ENCODE results near the gene HTR1D. TPM values are rescaled to one million over a fixed set of nuclear protein-coding genes. Genes with fewer than 3 reads are reported as not detected.

HTR1D gene
- polyA plus RNA-seq, 2 of the 4 experiments (the other 2 are of a cell fraction) = 8.5 to 11.4 TPM

DNA sequence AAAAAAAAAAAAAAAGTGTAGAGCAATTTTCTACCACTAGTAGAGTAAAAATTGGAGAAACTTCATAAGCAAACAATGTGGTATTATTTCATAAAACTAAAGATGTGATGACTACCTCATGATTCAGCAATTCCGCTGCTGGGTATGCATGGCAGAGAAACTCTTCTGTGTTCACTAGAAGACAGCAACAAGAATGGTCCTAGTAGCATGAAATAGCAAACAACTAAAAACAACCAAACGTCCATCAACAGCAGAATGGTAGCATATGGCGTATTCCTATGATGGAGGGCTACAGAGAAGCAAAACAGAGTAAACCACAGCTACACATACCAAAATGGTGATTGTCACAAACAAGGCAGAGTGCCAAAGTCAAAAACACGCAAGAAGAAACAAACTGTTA, 18.9 kb downstream of the HTR1D start (continued):
- TF ChIP-seq, protein P1, sequence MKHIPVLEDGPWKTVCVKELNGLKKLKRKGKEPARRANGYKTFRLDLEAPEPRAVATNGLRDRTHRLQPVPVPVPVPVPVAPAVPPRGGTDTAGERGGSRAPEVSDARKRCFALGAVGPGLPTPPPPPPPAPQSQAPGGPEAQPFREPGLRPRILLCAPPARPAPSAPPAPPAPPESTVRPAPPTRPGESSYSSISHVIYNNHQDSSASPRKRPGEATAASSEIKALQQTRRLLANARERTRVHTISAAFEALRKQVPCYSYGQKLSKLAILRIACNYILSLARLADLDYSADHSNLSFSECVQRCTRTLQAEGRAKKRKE (CRISPR knock-in tag; IDR thresholded peaks at IDR 0.05; ENCODE audit: low read depth) = no peak; the same call in 1 of the 2 replicates
- no peak for TF ChIP-seq TP53 (CRISPR knock-in tag; IDR thresholded peaks at IDR 0.05)
- no peak for TF ChIP-seq RCOR1 (IDR thresholded peaks at IDR 0.05; ENCODE audit: low read depth, low read length)
- TF ChIP-seq MYC (IDR thresholded peaks at IDR 0.05; ENCODE audit: borderline replicate concordance, low read length) = no peak; the same call in 1 of the 2 replicates
- no peak for TF ChIP-seq HOXB5 (CRISPR knock-in tag; IDR thresholded peaks at IDR 0.05)
- TF ChIP-seq MAZ (IDR thresholded peaks at IDR 0.05; ENCODE audit: borderline replicate concordance, low read depth, low read length) = no peak
- TF ChIP-seq, protein P2, sequence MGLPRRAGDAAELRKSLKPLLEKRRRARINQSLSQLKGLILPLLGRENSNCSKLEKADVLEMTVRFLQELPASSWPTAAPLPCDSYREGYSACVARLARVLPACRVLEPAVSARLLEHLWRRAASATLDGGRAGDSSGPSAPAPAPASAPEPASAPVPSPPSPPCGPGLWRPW (IDR thresholded peaks at IDR 0.05) = no peak
- no peak for TF ChIP-seq NPAS2 (CRISPR knock-in tag; IDR thresholded peaks at IDR 0.05; ENCODE audit: borderline replicate concordance)
- TF ChIP-seq CEBPB (IDR thresholded peaks at IDR 0.05) = peak in 1 of 2 experiments; percentile 40; a peak in 1 of 4 replicates
- TF ChIP-seq, protein P3, sequence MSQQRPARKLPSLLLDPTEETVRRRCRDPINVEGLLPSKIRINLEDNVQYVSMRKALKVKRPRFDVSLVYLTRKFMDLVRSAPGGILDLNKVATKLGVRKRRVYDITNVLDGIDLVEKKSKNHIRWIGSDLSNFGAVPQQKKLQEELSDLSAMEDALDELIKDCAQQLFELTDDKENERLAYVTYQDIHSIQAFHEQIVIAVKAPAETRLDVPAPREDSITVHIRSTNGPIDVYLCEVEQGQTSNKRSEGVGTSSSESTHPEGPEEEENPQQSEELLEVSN (IDR thresholded peaks at IDR 0.05; ENCODE audit: borderline replicate concordance, low read depth) = no peak
- TF ChIP-seq FOSB (CRISPR knock-in tag; IDR thresholded peaks at IDR 0.05) = no peak
- TF ChIP-seq ZSCAN20 (CRISPR knock-in tag; IDR thresholded peaks at IDR 0.05) = peak; percentile 71
- peak; percentile 85 for TF ChIP-seq NFE2L2 (conservative IDR thresholded peaks at IDR 0.05; ENCODE audit: low read length)
- peak; percentile 43; the same call in 1 of the 2 replicates for TF ChIP-seq GATA3 (IDR thresholded peaks at IDR 0.05; ENCODE audit: borderline replicate concordance)
- no peak for TF ChIP-seq HEYL (CRISPR knock-in tag; IDR thresholded peaks at IDR 0.05)
- no peak for TF ChIP-seq ZFP36 (IDR thresholded peaks at IDR 0.05; ENCODE audit: borderline replicate concordance, partially characterized antibody)
- TF ChIP-seq CHD4 (IDR thresholded peaks at IDR 0.05; ENCODE audit: borderline replicate concordance) = no peak
- TF ChIP-seq MAFK (IDR thresholded peaks at IDR 0.05; ENCODE audit: partially characterized antibody) = peak; percentile 97
- TF ChIP-seq ZC3H11A (IDR thresholded peaks at IDR 0.05) = no peak
- TF ChIP-seq EHF (CRISPR knock-in tag; IDR thresholded peaks at IDR 0.05) = peak; percentile 68; the same call in 1 of the 2 replicates
- 0 out of 5 replicates have a peak, but pooled peaks of 1 of the 2 experiments have one; percentile 12 for TF ChIP-seq JUN (IDR thresholded peaks at IDR 0.05)
- TF ChIP-seq POLR2AphosphoS2 (conservative IDR thresholded peaks at IDR 0.05; ENCODE audit: low read length) = no peak
- no peak for TF ChIP-seq RFX5 (IDR thresholded peaks at IDR 0.05)
- TF ChIP-seq, protein P4, sequence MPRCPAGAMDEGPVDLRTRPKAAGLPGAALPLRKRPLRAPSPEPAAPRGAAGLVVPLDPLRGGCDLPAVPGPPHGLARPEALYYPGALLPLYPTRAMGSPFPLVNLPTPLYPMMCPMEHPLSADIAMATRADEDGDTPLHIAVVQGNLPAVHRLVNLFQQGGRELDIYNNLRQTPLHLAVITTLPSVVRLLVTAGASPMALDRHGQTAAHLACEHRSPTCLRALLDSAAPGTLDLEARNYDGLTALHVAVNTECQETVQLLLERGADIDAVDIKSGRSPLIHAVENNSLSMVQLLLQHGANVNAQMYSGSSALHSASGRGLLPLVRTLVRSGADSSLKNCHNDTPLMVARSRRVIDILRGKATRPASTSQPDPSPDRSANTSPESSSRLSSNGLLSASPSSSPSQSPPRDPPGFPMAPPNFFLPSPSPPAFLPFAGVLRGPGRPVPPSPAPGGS (IDR thresholded peaks at IDR 0.05) = no peak
- no peak; the same call in 1 of the 2 replicates for TF ChIP-seq FOXS1 (CRISPR knock-in tag; IDR thresholded peaks at IDR 0.05)

DNA sequence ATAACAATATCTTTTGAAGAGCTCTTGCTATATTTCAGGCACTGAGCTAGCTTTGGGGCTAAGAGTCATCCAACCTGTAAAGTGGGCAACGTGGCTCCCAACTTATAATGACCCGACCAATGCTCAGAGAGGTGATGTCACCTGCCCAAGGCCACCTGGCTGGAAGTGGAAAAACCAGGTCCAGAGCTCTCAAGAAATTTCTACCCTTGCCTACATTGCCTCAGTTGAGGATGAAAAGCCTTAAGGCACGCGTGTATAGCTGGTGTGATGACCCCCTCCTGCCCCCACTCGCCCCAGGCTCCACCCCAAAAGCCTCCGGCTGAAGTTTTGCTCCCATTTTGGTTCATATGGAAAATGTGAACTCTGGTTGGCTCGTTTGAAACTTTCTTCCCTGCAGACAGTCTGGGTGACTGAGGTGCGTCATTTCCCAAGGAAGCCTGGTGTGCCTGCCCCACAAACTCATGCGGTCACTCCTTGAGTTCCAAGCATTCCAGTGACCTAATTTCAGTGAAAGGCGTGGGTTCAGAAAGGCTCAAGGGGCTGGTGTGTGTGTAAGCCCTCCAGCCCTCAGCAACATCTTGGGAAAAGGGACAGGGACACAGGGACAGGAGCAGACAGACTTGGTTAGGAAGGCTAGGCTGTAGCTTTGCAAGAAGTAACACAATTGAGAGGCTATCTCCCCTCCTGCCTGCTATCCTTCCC, 20.5 kb downstream of the HTR1D start:
- FAIRE-seq (no peak), DNase-seq (ENCODE audit: low read depth in 1 of 2, low spot score in 1 of 2) (peak; percentile 80 to 96), ATAC-seq (peak; percentile 77 to 84)
- POLR2A ChIA-PET = interaction anchor here (1.0 kb wide), 1 partner anchor 14 kb away, joined by 3 read pairs; no protein-coding TSS in a partner anchor
- Histone ChIP-seq H3K9me3 (no peaks in the 10 kb centered on the region), H3K4me1 (peaks cover 65% of the 10 kb centered on the region), H3K4me3 (no peak overlapping the region), H3K4me2 (peak overlapping the region; percentile 74), H3K27ac (peak overlapping the region; percentile 97 to 98)
- WGBS (ENCODE audit: missing lambda C conversion rate) = 1% methylated on average over 10 of the region's 10 CpGs
- CTCF ChIA-PET = interaction anchor here (0.6 to 6.5 kb wide), 10 partner anchors 9 to 166 kb away, joined by 3 to 46 read pairs (median 4); partner anchors contain the start of gene HTR1D
- no peak for TF ChIP-seq SREBF2 (IDR thresholded peaks at IDR 0.05)
- peak in 1 of 2 experiments; percentile 65; a peak in 1 of 4 replicates for TF ChIP-seq CEBPB (IDR thresholded peaks at IDR 0.05)
- TF ChIP-seq, protein P3 (IDR thresholded peaks at IDR 0.05; ENCODE audit: borderline replicate concordance, low read depth) = 0 out of 2 replicates have a peak, but pooled peaks have one; percentile 31
- TF ChIP-seq FOSB (CRISPR knock-in tag; IDR thresholded peaks at IDR 0.05) = peak; percentile 60; the same call in 1 of the 2 replicates
- peak; percentile 84; the same call in 1 of the 2 replicates for TF ChIP-seq HOXB13 (CRISPR knock-in tag; IDR thresholded peaks at IDR 0.05; ENCODE audit: low read depth)
- no peak for TF ChIP-seq CBX2 (IDR thresholded peaks at IDR 0.05; ENCODE audit: borderline replicate concordance, low read depth)
- peak; percentile 68 for TF ChIP-seq RARB (CRISPR knock-in tag; IDR thresholded peaks at IDR 0.05)
- peak; percentile 73; the same call in 1 of the 2 replicates for TF ChIP-seq EHF (CRISPR knock-in tag; IDR thresholded peaks at IDR 0.05)
- no peak for TF ChIP-seq KDM5A (IDR thresholded peaks at IDR 0.05)
- peak; percentile 57; the same call in 1 of the 2 replicates for TF ChIP-seq JUNB (IDR thresholded peaks at IDR 0.05)
- TF ChIP-seq ZC3H11A (IDR thresholded peaks at IDR 0.05) = no peak
- TF ChIP-seq ZNF302 (CRISPR knock-in tag; IDR thresholded peaks at IDR 0.05) = peak; percentile 87
- TF ChIP-seq TP53 (CRISPR knock-in tag; IDR thresholded peaks at IDR 0.05) = no peak; the same call in 1 of the 2 replicates
- peak; percentile 39 to 62; a peak in 3 of 5 replicates for TF ChIP-seq JUN (IDR thresholded peaks at IDR 0.05)
- no peak for TF ChIP-seq BHLHE40 (IDR thresholded peaks at IDR 0.05; ENCODE audit: low read depth, low read length)
- TF ChIP-seq RAD21 (conservative IDR thresholded peaks at IDR 0.05 in 1 of 2, IDR thresholded peaks at IDR 0.05 in 1 of 2) = 0 out of 5 replicates have a peak, but pooled peaks of 1 of the 2 experiments have one; percentile 10
- peak; percentile 69 for TF ChIP-seq HOXA7 (CRISPR knock-in tag; IDR thresholded peaks at IDR 0.05)
- TF ChIP-seq CHD2 (IDR thresholded peaks at IDR 0.05; ENCODE audit: low read length, partially characterized antibody) = no peak
